ENCODE results near the gene PPIE.

DNA sequence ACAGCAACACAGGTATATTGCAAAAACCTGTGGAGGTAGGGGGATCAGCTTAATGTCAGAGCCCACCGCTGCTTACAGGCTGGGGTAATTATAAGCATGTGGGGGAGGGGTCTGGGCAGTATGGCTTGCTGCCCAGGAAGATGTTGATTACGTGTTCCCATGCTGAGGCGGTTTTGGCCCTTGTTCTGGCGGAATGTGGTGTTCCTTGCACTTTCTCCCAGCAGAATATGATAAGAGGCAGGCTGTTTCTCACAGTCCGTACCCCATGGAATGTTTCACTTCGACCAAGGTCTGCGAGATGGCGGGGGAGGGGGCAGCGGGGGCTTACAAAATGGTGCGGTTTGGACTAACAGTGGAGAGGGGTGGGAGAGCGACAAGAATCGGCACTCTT is 37.6 kb upstream of the PPIE start:
- TF ChIP-seq CTCF (IDR thresholded peaks at IDR 0.05): no peak
- no peak for TF ChIP-seq EZH2 (IDR thresholded peaks at IDR 0.05; ENCODE audit: borderline replicate concordance, insufficient read depth, low read depth, low read length, poor library complexity, severe bottlenecking)

Measured in B cell (primary cell).